Thymus (tissue), 11 donors: ENCODE measurements around the gene USP32. TPM values are rescaled to one million over a fixed set of nuclear protein-coding genes. Genes with fewer than 3 reads are reported as not detected.

ENCODE experiments used
- DNase-seq, 9 donors: peaks; one replicate each; pipeline ENCODE4 v3.0.0-alpha.2; 2013; ENCODE audit warnings: low spot score in 9 of 9, low read depth in 6 of 9, missing footprints in 1 of 9
- H3K27ac ChIP-seq, 2 donors: one replicate each; pipeline ENCODE4 v1.5.1; 2013; ENCODE audit warnings: control low read depth in 1 of 2, low read depth in 1 of 2, low read length in 1 of 2, mild to moderate bottlenecking in 1 of 2, moderate library complexity in 1 of 2
- H3K27me3 ChIP-seq, 2 donors: one replicate each; pipeline ENCODE4 v1.5.1; 2013; ENCODE audit warnings: low read length in 1 of 2; ENCODE audit not compliant: control insufficient read depth in 2 of 2, insufficient read depth in 1 of 2
- H3K36me3 ChIP-seq, 2 donors: one replicate each; pipeline ENCODE4 v1.5.1; 2013; ENCODE audit warnings: low read length in 1 of 2, mild to moderate bottlenecking in 1 of 2, moderate library complexity in 1 of 2; ENCODE audit not compliant: control insufficient read depth in 2 of 2, insufficient read depth in 2 of 2
- H3K4me1 ChIP-seq, 2 donors: one replicate each; pipeline ENCODE4 v1.5.1; 2013; ENCODE audit warnings: low read length in 2 of 2; ENCODE audit not compliant: control insufficient read depth in 2 of 2, insufficient read depth in 2 of 2
- H3K4me3 ChIP-seq, 2 donors: one replicate each; pipeline ENCODE4 v1.5.1; 2013; ENCODE audit warnings: low read length in 2 of 2, control low read depth in 1 of 2, mild to moderate bottlenecking in 1 of 2
- H3K9me3 ChIP-seq, 2 donors: one replicate each; pipeline ENCODE4 v1.5.1; 2013; ENCODE audit warnings: low read length in 1 of 2, mild to moderate bottlenecking in 1 of 2; ENCODE audit not compliant: control insufficient read depth in 2 of 2, insufficient read depth in 1 of 2
- WGBS: extraction: QIAGEN DNeasy Blood & Tissue Kit; methylation state at CpG from one replicate; pipeline ENCODE4 v1.1.7; 2013; 5-methylcytosine and 5-hydroxymethylcytosine counted together
- polyA plus RNA-seq: library from polyadenylated mRNA; stranded (reverse); fragments of 200-250 nt; gene quantifications from one replicate; pipeline ENCODE4 v1.2.3, GENCODE V29; 2013
- total RNA-seq: library from RNA; stranded (reverse); fragments of 120-200 nt; gene quantifications from one replicate; pipeline ENCODE4 v1.2.4, GENCODE V29; 2013
- donor health status: healthy.

USP32 gene
- total and polyA plus RNA-seq, 2 donors: 10.0 to 26.4 TPM

DNA sequence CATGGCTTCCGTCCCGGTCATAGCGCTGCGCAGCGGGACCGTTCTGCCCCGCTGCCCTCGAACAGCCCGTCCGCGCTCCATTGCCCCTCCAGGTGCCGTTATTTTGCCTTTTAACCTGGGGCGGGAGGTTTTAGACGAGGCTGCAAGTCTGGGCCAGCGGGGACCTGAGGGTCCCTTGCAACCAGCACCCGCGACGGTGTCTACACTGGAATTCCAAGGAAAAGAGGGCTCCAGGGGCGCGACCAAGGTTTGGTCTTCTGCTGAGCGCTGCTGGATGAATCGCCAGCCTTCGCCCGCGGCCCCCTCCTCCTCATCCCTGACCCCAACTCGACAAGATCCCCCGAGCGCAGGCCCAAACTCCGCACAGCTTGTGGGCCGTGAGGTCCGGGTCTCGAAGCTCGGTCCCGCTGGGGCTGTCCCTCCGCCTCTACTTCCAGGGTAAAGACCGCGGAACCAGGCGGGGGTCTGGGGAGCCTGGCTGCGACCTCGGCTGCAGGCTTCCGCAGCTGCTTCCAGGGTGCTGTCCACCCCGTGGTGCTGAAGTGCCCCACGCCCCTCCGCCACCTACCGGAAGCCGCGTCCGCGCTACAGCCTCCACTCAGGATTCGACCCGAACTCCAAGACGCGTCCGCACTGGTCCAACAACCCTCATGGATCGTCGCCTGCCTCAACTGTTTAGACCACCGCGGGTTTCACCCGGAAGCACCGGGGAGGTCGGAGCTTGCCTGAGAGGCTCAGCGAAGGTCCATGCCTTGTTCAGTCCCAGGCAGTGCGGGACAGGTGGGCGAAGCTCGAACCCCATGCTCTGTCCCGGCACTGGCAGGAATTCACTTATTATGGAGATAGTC is 252.3 kb downstream of the USP32 start:
- DNase-seq: peak; percentile 35 to 79 (median 55)
- 9% methylated on average over 66 of the region's 66 CpGs for WGBS
- H3K4me3 ChIP-seq: no peak overlapping the region
- H3K27ac ChIP-seq: no peak overlapping the region
- peaks cover 4 to 26% of the 10 kb centered on the region in 2 donors for H3K4me1 ChIP-seq
- H3K36me3 ChIP-seq: no peaks in the 10 kb centered on the region
- H3K9me3 ChIP-seq: peaks cover 1 to 7% of the 10 kb centered on the region in 2 donors
- H3K27me3 ChIP-seq: peaks cover 59 to 98% of the 10 kb centered on the region in 2 donors

- H3K27ac ChIP-seq: no peak overlapping the region
- peaks cover 12 to 27% of the 10 kb centered on the region in 2 donors for H3K4me1 ChIP-seq
- 24% methylated on average over 48 of the region's 48 CpGs for WGBS
- peaks cover 1 to 7% of the 10 kb centered on the region in 2 donors for H3K9me3 ChIP-seq
- no peaks in the 10 kb centered on the region for H3K36me3 ChIP-seq
- H3K27me3 ChIP-seq: peaks cover 55 to 100% of the 10 kb centered on the region in 2 donors
- H3K4me3 ChIP-seq: no peak overlapping the region
- DNase-seq: no peak
Observed at GRCh38 chr17:60138769-60139437, 253.0 kb downstream of the USP32 start.

- peaks cover 51 to 88% of the 10 kb centered on the region in 2 donors for H3K27me3 ChIP-seq
- peaks cover 12 to 23% of the 10 kb centered on the region in 2 donors for H3K4me1 ChIP-seq
- no peak for DNase-seq
- WGBS: 92% methylated on average over 1 of the region's 1 CpG
- peaks cover 1 to 7% of the 10 kb centered on the region in 2 donors for H3K9me3 ChIP-seq
- no peak overlapping the region for H3K27ac ChIP-seq
- no peaks in the 10 kb centered on the region for H3K36me3 ChIP-seq
- no peak overlapping the region for H3K4me3 ChIP-seq
Observed at GRCh38 chr17:60137731-60138130, 254.2 kb downstream of the USP32 start.

GRCh38 chr17:60135951-60136666 is 255.8 kb downstream of the USP32 start:
- peaks cover 39 to 72% of the 10 kb centered on the region in 2 donors for H3K27me3 ChIP-seq
- H3K36me3 ChIP-seq: no peaks in the 10 kb centered on the region
- no peak overlapping the region for H3K4me3 ChIP-seq
- DNase-seq: no peak
- H3K4me1 ChIP-seq: peaks cover 12 to 23% of the 10 kb centered on the region in 2 donors
- peaks cover 1 to 7% of the 10 kb centered on the region in 2 donors for H3K9me3 ChIP-seq
- no peak overlapping the region for H3K27ac ChIP-seq
- 83% methylated on average over 13 of the region's 13 CpGs for WGBS

GRCh38 chr17:60135151-60135950 is 256.6 kb downstream of the USP32 start:
- peak overlapping the region; percentile 49 to 50 for H3K4me3 ChIP-seq
- DNase-seq: peak in 8 of 9 donors; percentile 33 to 82 (median 60)
- peaks cover 32 to 64% of the 10 kb centered on the region in 2 donors for H3K27me3 ChIP-seq
- H3K9me3 ChIP-seq: peaks cover 1 to 5% of the 10 kb centered on the region in 2 donors
- WGBS: 3% methylated on average over 54 of the region's 54 CpGs
- peak overlapping the region in 1 of 2 donors; percentile 25 for H3K27ac ChIP-seq
- no peaks in the 10 kb centered on the region for H3K36me3 ChIP-seq
- peaks cover 12 to 23% of the 10 kb centered on the region in 2 donors for H3K4me1 ChIP-seq

DNA sequence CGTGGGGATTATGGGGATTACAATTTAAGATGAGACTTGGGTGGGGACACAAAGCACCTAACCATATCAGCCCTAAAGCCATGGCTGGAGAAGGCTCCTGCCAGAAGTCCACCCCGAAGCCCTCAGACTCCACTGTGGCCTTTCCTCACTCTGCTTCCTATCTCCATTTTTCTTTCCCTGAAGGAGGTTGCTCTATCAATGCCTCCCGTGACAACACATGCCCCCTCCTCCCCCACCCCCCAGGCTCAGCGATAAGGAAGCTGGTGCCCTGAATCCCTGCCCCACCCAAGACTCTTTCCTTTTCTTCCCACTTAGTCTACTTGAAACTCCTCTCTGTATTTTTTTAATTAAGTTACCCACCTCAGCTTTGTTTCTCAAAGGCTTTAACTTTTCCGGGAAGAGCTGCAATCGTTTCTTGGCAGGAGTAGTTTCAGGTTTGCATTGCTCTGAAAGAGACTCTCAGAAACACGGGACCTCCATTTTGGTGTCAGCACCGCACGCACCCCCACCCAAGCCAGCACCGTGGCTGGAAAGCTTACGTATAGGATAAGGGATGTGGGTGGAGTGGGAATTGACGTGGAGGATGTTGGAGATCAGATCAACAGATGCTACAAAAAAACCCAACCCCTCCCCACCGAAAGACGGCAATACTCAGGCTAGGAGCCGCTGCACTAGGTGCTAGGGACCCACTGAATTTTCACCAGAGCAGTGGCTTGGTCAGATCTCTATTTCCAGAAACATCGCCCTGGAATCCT is 257.4 kb downstream of the USP32 start:
- no peaks in the 10 kb centered on the region for H3K36me3 ChIP-seq
- 14% methylated on average over 16 of the region's 16 CpGs for WGBS
- peak overlapping the region; percentile 49 to 50 for H3K4me3 ChIP-seq
- H3K9me3 ChIP-seq: peaks cover 0 to 1% of the 10 kb centered on the region in 2 donors
- peaks cover 25 to 56% of the 10 kb centered on the region in 2 donors for H3K27me3 ChIP-seq
- peaks cover 12 to 19% of the 10 kb centered on the region in 2 donors for H3K4me1 ChIP-seq
- DNase-seq: peak in 1 of 9 donors; percentile 16
- H3K27ac ChIP-seq: no peak overlapping the region

DNA sequence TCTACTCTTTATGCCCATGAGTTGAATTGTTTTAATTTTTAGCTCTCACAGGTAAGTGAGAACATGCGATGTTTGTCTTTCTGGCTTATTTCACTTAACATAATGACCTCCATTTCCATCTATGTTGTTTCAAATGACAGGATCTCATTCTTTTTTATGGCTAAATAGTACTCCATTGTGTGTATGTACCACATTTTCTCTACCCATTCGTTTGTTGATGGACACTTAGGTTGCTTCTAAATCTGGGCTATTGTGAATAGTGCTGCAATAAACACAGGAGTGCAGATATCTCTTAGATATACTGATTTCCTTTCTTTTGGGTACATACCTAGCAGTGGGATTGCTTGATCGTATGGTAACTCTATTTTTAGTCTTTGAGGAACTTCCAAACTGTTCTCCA is 261.5 kb downstream of the USP32 start:
- Histone ChIP-seq H3K27ac (no peak overlapping the region), H3K9me3 (no peaks in the 10 kb centered on the region), H3K4me1 (peaks cover 8 to 12% of the 10 kb centered on the region in 2 donors), H3K27me3 (peaks cover 0 to 24% of the 10 kb centered on the region in 2 donors), H3K36me3 (no peaks in the 10 kb centered on the region), H3K4me3 (no peak overlapping the region)
- WGBS: 86% methylated on average over 3 of the region's 3 CpGs
- no peak for DNase-seq

DNA sequence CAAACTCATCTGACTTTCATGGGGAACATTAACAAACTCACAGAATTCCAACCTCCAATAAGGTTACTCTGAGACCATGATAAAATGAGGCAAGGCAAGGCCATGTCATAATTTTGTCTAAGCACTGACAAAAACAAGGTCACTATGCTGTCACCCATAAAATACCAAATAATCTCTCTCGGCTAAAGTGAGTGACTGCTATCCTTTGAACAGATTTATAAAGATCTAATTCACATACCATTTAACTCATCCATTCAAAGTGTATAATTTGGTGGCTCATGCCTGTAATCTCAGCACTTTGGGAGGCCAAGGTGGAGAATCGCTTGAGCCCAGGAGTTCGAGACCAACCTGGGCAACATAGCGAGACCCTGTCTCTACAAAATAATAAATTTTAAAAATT is 262.8 kb downstream of the USP32 start:
- Histone ChIP-seq H3K4me3 (no peak overlapping the region), H3K36me3 (no peaks in the 10 kb centered on the region), H3K9me3 (no peaks in the 10 kb centered on the region), H3K4me1 (peaks cover 0 to 2% of the 10 kb centered on the region in 2 donors), H3K27ac (no peak overlapping the region), H3K27me3 (peaks cover 0 to 11% of the 10 kb centered on the region in 2 donors)
- WGBS: 97% methylated on average over 4 of the region's 4 CpGs
- no peak for DNase-seq
